Calu3 (cell line): ENCODE results near the gene SAMD5. TPM values are rescaled to one million over a fixed set of nuclear protein-coding genes. Genes with fewer than 3 reads are reported as not detected.

Source experiments
- BruUV-seq: library from RNA; stranded (reverse); fragments of 400-500 nt; replicated peaks from 2 replicates; lab custom pipeline; 2021; lab: Mats Ljungman, UMichigan
- CTCF ChIA-PET: fragments of 300-600 bp; sonication (Branson Sonifier 250); formaldehyde crosslinking; loops from one replicate; lab custom pipeline; 2022; ENCODE audit warnings: antibody characterized with exemption; lab: Charles Lee
- DNase-seq: peaks from one replicate; pipeline ENCODE4 v3.0.0; 2022
- H3K27ac Mint-ChIP-seq: one replicate; pipeline ENCODE4 v1.8.0; 2022; ENCODE audit warnings: mixed read lengths; ENCODE audit not compliant: unreplicated experiment
- H3K27me3 Mint-ChIP-seq: one replicate; pipeline ENCODE4 v1.8.0; 2022; ENCODE audit warnings: mixed read lengths; ENCODE audit not compliant: unreplicated experiment
- H3K36me3 Mint-ChIP-seq: one replicate; pipeline ENCODE4 v1.8.0; 2022; ENCODE audit warnings: mild to moderate bottlenecking, moderate library complexity, mixed read lengths; ENCODE audit not compliant: insufficient read depth, unreplicated experiment
- H3K4me1 Mint-ChIP-seq: one replicate; pipeline ENCODE4 v1.8.0; 2022; ENCODE audit warnings: mild to moderate bottlenecking, low read depth, mixed read lengths; ENCODE audit not compliant: unreplicated experiment
- H3K4me3 Mint-ChIP-seq: one replicate; pipeline ENCODE4 v1.8.0; 2022; ENCODE audit warnings: mild to moderate bottlenecking, low read depth, moderate library complexity, mixed read lengths; ENCODE audit not compliant: unreplicated experiment
- H3K9me3 Mint-ChIP-seq: one replicate; pipeline ENCODE4 v1.8.0; 2022; ENCODE audit warnings: low read depth, mixed read lengths; ENCODE audit not compliant: unreplicated experiment
- CTCF ChIP-seq: fragments of 200-600 bp; IDR thresholded peaks from one replicate; pipeline ENCODE4 v1.8.0; 2022; ENCODE audit warnings: antibody characterized with exemption; ENCODE audit not compliant: unreplicated experiment
- intact Hi-C: fragments of 100-400 bp; cut with micrococcal nuclease; formaldehyde crosslinking; loops from one replicate; pipeline ENCODE4 v1.10.0; 2022; ENCODE audit not compliant: unreplicated experiment
- total RNA-seq: library from RNA; stranded (reverse); gene quantifications from 2 replicates; pipeline ENCODE4 v1.2.3, GENCODE V29; 2022

The SAMD5 gene
- total RNA-seq, 1 experiment from 2014 or later, result 0.76 TPM

- Mint-ChIP-seq H3K36me3 (no peaks in the 10 kb centered on the region), H3K4me1 (no peaks in the 10 kb centered on the region), H3K27me3 (no peaks in the 10 kb centered on the region), H3K9me3 (no peaks in the 10 kb centered on the region), H3K4me3 (no peak overlapping the region), H3K27ac (no peak overlapping the region)
- DNase-seq, result no peak
- BruUV-seq, result no TSS peak
- TF ChIP-seq CTCF, result no peak
- intact Hi-C loops, result no loop called here
- CTCF ChIA-PET, result no interaction called here
These were observed 57.9 kb downstream of the SAMD5 start for GRCh38 chr6:147566244-147566898.

GRCh38 chr6:147567141-147567805, 58.8 kb downstream of the SAMD5 start:
- Mint-ChIP-seq H3K4me1 (no peaks in the 10 kb centered on the region), H3K4me3 (no peak overlapping the region), H3K36me3 (no peaks in the 10 kb centered on the region), H3K9me3 (no peaks in the 10 kb centered on the region), H3K27ac (no peak overlapping the region), H3K27me3 (no peaks in the 10 kb centered on the region)
- BruUV-seq, result no TSS peak
- no peak for DNase-seq
- intact Hi-C loops, result no loop called here
- TF ChIP-seq CTCF, result no peak
- CTCF ChIA-PET, result no interaction called here

- no peak for TF ChIP-seq CTCF
- BruUV-seq, result no TSS peak
- intact Hi-C loops, result no loop called here
- Mint-ChIP-seq H3K4me3 (no peak overlapping the region), H3K9me3 (no peaks in the 10 kb centered on the region), H3K27ac (no peak overlapping the region), H3K4me1 (no peaks in the 10 kb centered on the region), H3K27me3 (no peaks in the 10 kb centered on the region), H3K36me3 (no peaks in the 10 kb centered on the region)
- CTCF ChIA-PET, result no interaction called here
- DNase-seq, result no peak
These were observed 61.3 kb downstream of the SAMD5 start for GRCh38 chr6:147569788-147570187.

- no peaks in the 10 kb centered on the region for H3K4me1 Mint-ChIP-seq
- no peak overlapping the region for H3K27ac Mint-ChIP-seq
- no peaks in the 10 kb centered on the region for H3K36me3 Mint-ChIP-seq
- DNase-seq, result no peak
- H3K27me3 Mint-ChIP-seq, result no peaks in the 10 kb centered on the region
- H3K4me3 Mint-ChIP-seq, result no peak overlapping the region
- no peak for TF ChIP-seq CTCF
- intact Hi-C loops, result no loop called here
- no TSS peak for BruUV-seq
- H3K9me3 Mint-ChIP-seq, result no peaks in the 10 kb centered on the region
- CTCF ChIA-PET, result no interaction called here
These were observed 62.2 kb downstream of the SAMD5 start for GRCh38 chr6:147570681-147571080.
